ENCODE measurements around the gene SPTBN5.

GRCh38 chr15:41804361-41804760 is 89.5 kb downstream of the SPTBN5 start:
- TF ChIP-seq CTCF (IDR thresholded peaks at IDR 0.05) (no peak), POLR2A (IDR thresholded peaks at IDR 0.05) (no peak)

Measured in testis (tissue), 2 donors.